Naive thymus-derived CD8-positive, alpha-beta T cell (primary cell): Measurements from ENCODE around the gene SHQ1. TPM values are rescaled to one million over a fixed set of nuclear protein-coding genes. Genes with fewer than 3 reads are reported as not detected.
"Not testable (repeated sequence)": the region's sequence is repeated elsewhere in the genome, so short reads cannot be mapped to it uniquely, and the experiment has no call there.

Experiments
- ATAC-seq, 2 donors: fragments of 150-1000 bp; cut with Tn5 transposase in 1 of 2; sonication (Bioruptor Pico), chemical (Tn5 transposase) in 1 of 2; 1 replicate in 1 of 2; 2 replicates in 1 of 2; pipeline ENCODE4 v1.10.0; 2021; ENCODE audit warnings: mild to moderate bottlenecking in 2 of 2, moderate library complexity in 2 of 2
- POLR2A ChIA-PET: fragments of 350-600 bp; sonication (Branson Sonifier 250); formaldehyde crosslinking; loops from one replicate; lab custom pipeline; 2021; ENCODE audit warnings: antibody characterized with exemption; lab: Charles Lee
- DNase-seq, 10 donors: peaks; one replicate each; pipeline versions ENCODE4 v3.0.0 to v3.0.0-alpha.2; 2020 to 2022
- H3K27ac Mint-ChIP-seq, 10 donors: one replicate each; pipeline ENCODE4 v1.8.0; 2020 to 2022; ENCODE audit warnings: mild to moderate bottlenecking in 10 of 10, mixed read lengths in 10 of 10, moderate library complexity in 4 of 10, inconsistent platforms in 1 of 10
- H3K27me3 Mint-ChIP-seq, 5 donors: one replicate each; pipeline ENCODE4 v1.8.0; 2021 to 2022; ENCODE audit warnings: mixed read lengths in 5 of 5
- H3K36me3 Mint-ChIP-seq, 3 donors: one replicate each; pipeline ENCODE4 v1.8.0; 2020 to 2022; ENCODE audit warnings: mixed read lengths in 3 of 3, mild to moderate bottlenecking in 2 of 3, inconsistent platforms in 1 of 3
- H3K4me1 Mint-ChIP-seq, 4 donors: one replicate each; pipeline ENCODE4 v1.8.0; 2021 to 2022; ENCODE audit warnings: mixed read lengths in 4 of 4
- H3K4me3 Mint-ChIP-seq, 10 donors: one replicate each; pipeline ENCODE4 v1.8.0; 2020 to 2022; ENCODE audit warnings: mild to moderate bottlenecking in 10 of 10, mixed read lengths in 10 of 10, moderate library complexity in 6 of 10, inconsistent platforms in 1 of 10
- H3K9me3 Mint-ChIP-seq, 9 donors: one replicate each; pipeline ENCODE4 v1.8.0; 2020 to 2022; ENCODE audit warnings: mixed read lengths in 9 of 9, mild to moderate bottlenecking in 3 of 9, inconsistent platforms in 1 of 9, moderate library complexity in 1 of 9
- polyA plus RNA-seq, 3 donors: library from polyadenylated mRNA; unstranded; fragments of 300-500 nt; fragmentation: Illumina TruSeq; gene quantifications; one replicate each; pipeline ENCODE4 v1.2.3, GENCODE V29; 2021
- total RNA-seq, 8 experiments: library from RNA in 2 of 8; stranded (reverse) in 2 of 8; gene quantifications; one replicate each; pipeline ENCODE4 v1.2.3 and lab custom pipeline; 2021 to 2026

Gene SHQ1
- total and polyA plus RNA-seq, 5 experiments from 2014 or later = 14.8 to 26.4 (median 22.7) TPM

GRCh38 chr3:72721683-72722381 is 126.4 kb downstream of the SHQ1 start:
- POLR2A ChIA-PET = interaction anchor here (0.6 kb wide), 1 partner anchor 305 kb away, joined by 4 read pairs; no protein-coding TSS in a partner anchor
- ATAC-seq (no peak), DNase-seq (no peak)
- H3K27ac Mint-ChIP-seq = no peak overlapping the region
- H3K27me3 Mint-ChIP-seq = no peaks in the 10 kb centered on the region
- H3K9me3 Mint-ChIP-seq = peaks cover 0 to 3% (median 0%) of the 10 kb centered on the region in 9 donors
- peaks cover 0 to 4% (median 0%) of the 10 kb centered on the region in 4 donors for H3K4me1 Mint-ChIP-seq
- H3K36me3 Mint-ChIP-seq = no peaks in the 10 kb centered on the region
- no peak overlapping the region for H3K4me3 Mint-ChIP-seq

DNA sequence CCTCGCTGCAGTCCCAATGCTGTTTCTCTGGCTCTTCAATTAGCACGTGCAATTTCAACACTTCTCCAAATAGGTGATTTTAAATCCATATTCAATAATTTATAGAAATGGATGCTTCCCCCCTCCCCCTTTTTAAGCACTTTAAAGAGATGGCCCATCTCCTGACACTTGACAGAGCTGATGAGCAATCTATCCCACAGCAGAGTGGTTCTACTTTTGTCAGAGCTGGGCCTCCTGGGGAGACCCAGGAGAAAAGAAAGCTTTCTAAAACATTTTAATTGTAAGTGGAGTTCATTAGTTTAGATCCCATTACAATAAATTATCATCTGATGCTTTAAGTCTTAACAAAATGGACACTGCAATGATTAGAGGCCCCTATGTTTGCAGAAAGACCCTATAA is 127.7 kb downstream of the SHQ1 start:
- H3K27me3 Mint-ChIP-seq = no peaks in the 10 kb centered on the region

DNA sequence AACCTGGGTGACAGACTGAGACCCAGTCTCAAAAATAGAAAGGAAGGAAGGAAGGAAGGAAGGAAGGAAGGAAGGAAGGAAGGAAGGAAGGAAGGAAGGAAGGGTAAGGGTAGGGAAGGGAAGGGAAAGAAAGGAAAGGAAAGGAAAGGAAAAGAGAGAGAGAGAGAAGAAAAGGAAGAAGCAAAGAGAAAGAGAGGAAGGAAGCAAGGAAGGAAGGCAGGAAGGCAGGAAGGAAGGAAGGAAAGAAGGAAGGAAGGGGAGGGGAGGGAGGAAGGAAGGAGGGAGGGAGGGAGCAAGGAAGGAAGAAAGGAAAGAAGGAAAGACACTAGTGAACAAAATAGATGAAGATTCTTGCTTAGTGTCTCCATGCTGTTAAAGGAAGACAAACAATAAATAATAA is 129.1 kb downstream of the SHQ1 start:
- peaks cover 0 to 4% (median 0%) of the 10 kb centered on the region in 4 donors for H3K4me1 Mint-ChIP-seq
- H3K27me3 Mint-ChIP-seq = peaks cover 0 to 1% (median 0%) of the 10 kb centered on the region in 5 donors
- DNase-seq = no peak
- H3K36me3 Mint-ChIP-seq = peaks cover 0 to 13% (median 7%) of the 10 kb centered on the region in 3 donors
- H3K4me3 Mint-ChIP-seq = no peak overlapping the region
- peaks cover 0 to 27% (median 9%) of the 10 kb centered on the region in 9 donors for H3K9me3 Mint-ChIP-seq
- H3K27ac Mint-ChIP-seq = peak overlapping the region in 3 of 10 donors; percentile 2 to 90 (median 41)
- no peak for ATAC-seq
- POLR2A ChIA-PET = no interaction called here

More for the DNA sequence above, 127.7 kb downstream of the SHQ1 start:
- Mint-ChIP-seq H3K4me1 (peaks cover 0 to 4% (median 0%) of the 10 kb centered on the region in 4 donors), H3K4me3 (no peak overlapping the region), H3K36me3 (peaks cover 0 to 4% (median 0%) of the 10 kb centered on the region in 3 donors), H3K9me3 (peaks cover 0 to 14% (median 2%) of the 10 kb centered on the region in 9 donors), H3K27ac (peak overlapping the region in 1 of 10 donors; percentile 38)
- POLR2A ChIA-PET = interaction anchor here (0.6 kb wide), 1 partner anchor 326 kb away, joined by 5 read pairs; no protein-coding TSS in a partner anchor
- DNase-seq = no peak
- ATAC-seq = no peak

DNA sequence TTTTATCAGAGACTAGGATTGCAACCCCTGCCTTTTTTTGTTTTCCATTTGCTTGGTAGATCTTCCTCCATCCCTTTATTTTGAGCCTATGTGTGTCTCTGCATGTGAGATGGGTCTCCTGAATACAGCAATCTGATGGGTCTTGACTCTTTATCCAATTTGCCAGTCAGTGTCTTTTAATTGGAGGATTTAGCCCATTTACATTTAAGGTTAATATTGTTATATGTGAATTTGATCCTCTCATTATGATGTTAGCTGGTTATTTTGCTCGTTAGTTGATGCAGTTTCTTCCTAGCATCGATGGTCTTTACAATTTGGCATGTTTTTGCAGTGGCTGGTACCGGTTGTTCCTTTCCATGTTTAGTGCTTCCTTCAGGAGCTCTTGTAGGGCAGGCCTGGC is 134.1 kb downstream of the SHQ1 start:
- ATAC-seq, H3K27ac Mint-ChIP-seq, DNase-seq, POLR2A ChIA-PET, H3K4me1 Mint-ChIP-seq, H3K27me3 Mint-ChIP-seq, H3K4me3 Mint-ChIP-seq: not testable (repeated sequence)
- peaks cover 0 to 15% (median 7%) of the 10 kb centered on the region in 3 donors for H3K36me3 Mint-ChIP-seq
- peaks cover 0 to 33% (median 9%) of the 10 kb centered on the region in 9 donors for H3K9me3 Mint-ChIP-seq

DNA sequence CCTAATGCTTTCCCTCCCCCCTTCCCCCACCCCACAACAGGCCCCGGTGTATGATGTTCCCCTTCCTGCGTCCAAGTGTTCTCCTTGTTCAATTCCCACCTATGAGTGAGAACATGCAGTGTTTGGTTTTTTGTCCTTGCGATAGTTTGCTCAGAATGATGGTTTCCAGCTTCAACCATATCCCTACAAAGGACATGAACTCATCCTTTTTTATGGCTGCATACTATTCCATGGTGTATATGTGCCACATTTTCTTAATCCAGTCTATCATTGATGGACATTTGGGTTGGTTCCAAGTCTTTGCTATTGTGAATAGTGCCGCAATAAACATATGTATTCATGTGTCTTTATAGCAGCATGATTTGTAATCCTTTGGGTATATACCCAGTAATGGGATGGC is 137.8 kb downstream of the SHQ1 start:
- H3K4me1 Mint-ChIP-seq, DNase-seq, H3K4me3 Mint-ChIP-seq, H3K27me3 Mint-ChIP-seq, ATAC-seq: not testable (repeated sequence)
- POLR2A ChIA-PET = interaction anchor here (0.6 kb wide), 1 partner anchor 9 kb away, joined by 5 read pairs; no protein-coding TSS in a partner anchor
- peak overlapping the region in 1 of 10 donors; percentile 34 for H3K27ac Mint-ChIP-seq
- peaks cover 0 to 22% (median 9%) of the 10 kb centered on the region in 9 donors for H3K9me3 Mint-ChIP-seq
- peaks cover 0 to 11% (median 7%) of the 10 kb centered on the region in 3 donors for H3K36me3 Mint-ChIP-seq

DNA sequence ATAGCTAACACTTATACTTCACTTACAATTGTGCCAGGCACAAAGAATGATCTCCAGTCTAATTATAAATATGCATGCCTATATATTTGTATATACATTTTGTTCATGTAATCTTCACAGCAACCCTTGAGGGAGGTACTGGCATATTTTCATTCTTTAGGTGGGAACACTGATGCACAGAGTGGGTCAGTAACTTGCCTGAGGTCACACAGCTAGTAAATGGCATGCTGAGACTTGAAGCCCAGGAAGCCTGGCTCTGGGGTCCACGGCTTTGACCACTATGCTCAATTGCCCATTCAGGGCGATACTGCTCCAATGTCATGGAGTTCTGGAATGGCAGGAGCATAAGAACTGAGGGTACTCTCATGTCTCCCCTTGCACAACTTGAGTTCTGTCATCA is 139.8 kb downstream of the SHQ1 start:
- peaks cover 0 to 11% (median 0%) of the 10 kb centered on the region in 9 donors for H3K9me3 Mint-ChIP-seq
- H3K4me1 Mint-ChIP-seq = no peaks in the 10 kb centered on the region
- no peaks in the 10 kb centered on the region for H3K36me3 Mint-ChIP-seq
- H3K27me3 Mint-ChIP-seq = peaks cover 0 to 1% (median 0%) of the 10 kb centered on the region in 5 donors
- ATAC-seq = no peak
- H3K4me3 Mint-ChIP-seq = no peak overlapping the region
- DNase-seq = no peak
- H3K27ac Mint-ChIP-seq = no peak overlapping the region
- POLR2A ChIA-PET = no interaction called here

- no peaks in the 10 kb centered on the region for H3K36me3 Mint-ChIP-seq
- POLR2A ChIA-PET = interaction anchor here (0.6 kb wide), 1 partner anchor 445 kb away, joined by 3 read pairs; no protein-coding TSS in a partner anchor
- H3K4me1 Mint-ChIP-seq = peaks cover 0 to 5% (median 1%) of the 10 kb centered on the region in 4 donors
- H3K27ac Mint-ChIP-seq = no peak overlapping the region
- H3K4me3 Mint-ChIP-seq = no peak overlapping the region
- peaks cover 0 to 5% (median 0%) of the 10 kb centered on the region in 5 donors for H3K27me3 Mint-ChIP-seq
- ATAC-seq (no peak), DNase-seq (no peak)
- no peaks in the 10 kb centered on the region for H3K9me3 Mint-ChIP-seq
These were observed 145.2 kb downstream of the SHQ1 start for GRCh38 chr3:72702997-72703396.

GRCh38 chr3:72702390-72702789 is 145.9 kb downstream of the SHQ1 start:
- Mint-ChIP-seq H3K9me3 (no peaks in the 10 kb centered on the region), H3K36me3 (no peaks in the 10 kb centered on the region), H3K27me3 (peaks cover 0 to 7% (median 0%) of the 10 kb centered on the region in 5 donors), H3K4me1 (peaks cover 0 to 6% (median 1%) of the 10 kb centered on the region in 4 donors), H3K4me3 (no peak overlapping the region), H3K27ac (no peak overlapping the region)
- ATAC-seq (no peak), DNase-seq (no peak)
- POLR2A ChIA-PET = no interaction called here

DNA sequence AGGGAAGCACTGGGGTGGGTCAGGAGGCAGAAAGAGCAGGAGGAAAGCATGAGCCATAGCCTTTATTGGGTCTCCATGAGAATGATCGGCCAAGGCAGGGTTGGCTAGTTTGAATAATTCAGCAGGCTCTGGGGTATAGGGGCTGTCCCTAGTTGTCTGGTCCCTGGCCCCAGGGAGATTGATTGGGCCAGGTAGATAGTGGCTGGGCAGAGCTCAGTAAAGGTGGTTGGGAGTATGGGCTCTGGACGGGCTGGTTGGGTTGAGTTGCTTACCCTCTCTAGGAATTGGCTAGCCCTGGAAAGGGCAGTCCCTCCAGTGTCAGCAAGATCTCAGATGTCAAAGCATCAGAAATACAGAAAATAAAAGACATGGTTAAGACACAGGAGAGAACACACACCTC is 148.1 kb downstream of the SHQ1 start:
- Mint-ChIP-seq H3K4me1 (peaks cover 0 to 6% (median 1%) of the 10 kb centered on the region in 4 donors), H3K4me3 (no peak overlapping the region), H3K27me3 (peaks cover 0 to 8% (median 0%) of the 10 kb centered on the region in 5 donors), H3K9me3 (no peaks in the 10 kb centered on the region), H3K27ac (peak overlapping the region in 2 of 10 donors; percentile 4 to 14), H3K36me3 (no peaks in the 10 kb centered on the region)
- POLR2A ChIA-PET = interaction anchor here (0.7 kb wide), 1 partner anchor 1216 kb away, joined by 3 read pairs; no protein-coding TSS in a partner anchor
- ATAC-seq (no peak), DNase-seq (no peak)

GRCh38 chr3:72699631-72700030 is 148.6 kb downstream of the SHQ1 start:
- peaks cover 0 to 6% (median 1%) of the 10 kb centered on the region in 4 donors for H3K4me1 Mint-ChIP-seq
- DNase-seq (no peak), ATAC-seq (no peak)
- H3K27ac Mint-ChIP-seq = peak overlapping the region in 1 of 10 donors; percentile 14
- no peaks in the 10 kb centered on the region for H3K9me3 Mint-ChIP-seq
- H3K36me3 Mint-ChIP-seq = no peaks in the 10 kb centered on the region
- no peak overlapping the region for H3K4me3 Mint-ChIP-seq
- POLR2A ChIA-PET = no interaction called here
- H3K27me3 Mint-ChIP-seq = peaks cover 0 to 8% (median 0%) of the 10 kb centered on the region in 5 donors

Other genes with a start within 250 kb of the SHQ1 start
- not detected for gene GXYLT2, start 39.6 kb upstream of the SHQ1 start, total RNA-seq
- not detected for gene GXYLT2, start 39.6 kb upstream of the SHQ1 start, polyA plus RNA-seq
- gene PPP4R2, start 148.4 kb upstream of the SHQ1 start, total RNA-seq = 10 to 100 TPM; 59.3 to 65.1 TPM
- gene PPP4R2, start 148.4 kb upstream of the SHQ1 start, polyA plus RNA-seq = 10 to 100 TPM; 28.3 to 46.1 (median 45.0) TPM
- 1 to 10 TPM; 8.7 to 8.9 TPM for gene EBLN2, start 213.2 kb upstream of the SHQ1 start, total RNA-seq
- under 1 TPM; 0.21 to 0.60 (median 0.48) TPM for gene EBLN2, start 213.2 kb upstream of the SHQ1 start, polyA plus RNA-seq